Breast epithelium (tissue), 4 donors: ENCODE results near the gene GSDMA. TPM values are rescaled to one million over a fixed set of nuclear protein-coding genes. Genes with fewer than 3 reads are reported as not detected.

Experiments
- DNase-seq, 2 donors: peaks; one replicate each; pipeline ENCODE4 v3.0.0-alpha.2; 2019; ENCODE audit warnings: low spot score in 2 of 2
- H3K27ac ChIP-seq, 2 donors: fragments of 200-600 bp; sonication (generic) in 1 of 2; one replicate each; pipeline ENCODE4 v1.5.1; 2016 to 2019; ENCODE audit warnings: mild to moderate bottlenecking in 1 of 2
- H3K27me3 ChIP-seq, 2 donors: fragments of 200-600 bp; sonication (generic) in 1 of 2; one replicate each; pipeline versions ENCODE4 v1.5.1 to v1.6.0; 2017 to 2019; ENCODE audit warnings: control low read depth in 1 of 2, mild to moderate bottlenecking in 1 of 2
- H3K36me3 ChIP-seq: fragments of 200-600 bp; one replicate; pipeline ENCODE4 v1.5.1; 2019
- H3K4me1 ChIP-seq, 2 donors: fragments of 200-600 bp; sonication (generic); one replicate each; pipeline ENCODE4 v1.5.1; 2016 to 2019; ENCODE audit warnings: control low read depth in 1 of 2
- H3K4me3 ChIP-seq, 3 donors: fragments of 200-600 bp; sonication (generic); 1 replicate in 2 of 3; 2 replicates in 1 of 3; pipeline ENCODE4 v1.5.1; 2016 to 2019; ENCODE audit warnings: mild to moderate bottlenecking in 3 of 3, moderate library complexity in 2 of 3
- H3K9me3 ChIP-seq, 2 donors: fragments of 200-600 bp; sonication (generic) in 1 of 2; one replicate each; pipeline ENCODE4 v1.5.1; 2016 to 2019; ENCODE audit warnings: control low read depth in 1 of 2
- POLR2A ChIP-seq: fragments of 450-650 bp; IDR thresholded peaks from one replicate; pipeline ENCODE4 v1.6.1; 2016; ENCODE audit warnings: antibody characterized with exemption, mild to moderate bottlenecking, moderate library complexity
- POLR2AphosphoS5 ChIP-seq, 3 donors: sonication (generic); formaldehyde crosslinking; IDR thresholded peaks; one replicate each; pipeline ENCODE4 v1.6.1; 2017; ENCODE audit warnings: antibody characterized with exemption in 3 of 3
- intact Hi-C: fragments of 100-400 bp; cut with DNase I; formaldehyde crosslinking; loops from one replicate; pipeline ENCODE4 v1.15.1; 2023; ENCODE audit warnings: low total_unique reads
- total RNA-seq, 3 donors: library from RNA; depleted of rRNA; stranded (reverse); fragments of >200 nt; gene quantifications; one replicate each; pipeline ENCODE4 v1.1.0, GENCODE V29; 2016
- TF ChIP-seq, protein P1 (sequence below), 3 donors: fragments of 450-650 bp; IDR thresholded peaks; one replicate each; pipeline ENCODE4 v1.5.1; 2016 to 2017; ENCODE audit warnings: antibody characterized with exemption in 3 of 3, mild to moderate bottlenecking in 3 of 3, moderate library complexity in 3 of 3

The GSDMA gene
- total RNA-seq, 3 donors from 2014 or later, result 0.44 to 3.4 TPM; not detected in 1

DNA sequence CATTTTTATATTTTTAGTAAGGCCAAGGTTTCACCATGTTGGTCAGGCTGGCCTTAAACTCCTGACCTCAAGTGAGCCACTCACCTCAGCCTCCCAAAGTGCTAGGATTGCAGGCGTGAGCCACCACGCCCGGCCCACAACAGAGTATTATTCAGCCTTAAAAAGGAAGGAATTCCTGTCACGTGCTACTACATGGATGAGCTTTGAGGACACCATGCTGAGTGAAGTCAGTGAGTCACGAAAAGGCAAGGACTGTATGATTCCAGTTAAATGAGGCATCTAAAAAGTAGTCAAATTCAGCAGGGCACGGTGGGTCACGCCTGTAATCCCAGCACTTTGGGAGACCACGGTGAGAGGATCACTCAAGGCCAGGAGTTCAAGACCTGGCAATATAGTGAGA, 62.1 kb downstream of the GSDMA start:
- H3K9me3 ChIP-seq, result no peaks in the 10 kb centered on the region
- H3K4me1 ChIP-seq, result peaks cover 11 to 47% of the 10 kb centered on the region in 2 donors
- H3K27me3 ChIP-seq, result no peaks in the 10 kb centered on the region
- H3K36me3 ChIP-seq, result no peaks in the 10 kb centered on the region
- H3K27ac ChIP-seq, result peak overlapping the region; percentile 81 to 92
- DNase-seq, result no peak
- no peak overlapping the region for H3K4me3 ChIP-seq
- TF ChIP-seq POLR2A, result no peak
- intact Hi-C loops, result no loop called here

DNA sequence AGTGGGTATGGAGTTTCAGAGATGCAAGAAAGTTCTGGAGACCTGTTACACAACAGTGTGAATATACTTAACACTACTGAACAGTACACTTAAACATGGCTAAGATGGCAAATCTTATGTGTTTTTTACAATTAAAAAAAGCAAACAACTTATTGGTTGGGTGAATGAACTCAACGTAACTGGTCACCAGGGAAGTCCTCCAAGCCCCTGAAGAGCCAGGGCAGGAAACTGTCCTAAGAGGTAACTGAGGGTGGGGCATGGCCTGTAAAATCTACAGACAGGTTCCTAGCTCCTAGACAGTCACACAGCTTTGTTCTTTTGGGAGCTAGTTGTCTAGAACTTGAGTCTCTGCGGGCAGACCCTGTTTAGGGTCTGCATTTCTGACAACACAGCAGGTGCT, 62.8 kb downstream of the GSDMA start:
- intact Hi-C loops, result no loop called here
- Histone ChIP-seq H3K27ac (peak overlapping the region; percentile 81 to 92), H3K4me3 (no peak overlapping the region), H3K4me1 (peaks cover 11 to 47% of the 10 kb centered on the region in 2 donors), H3K36me3 (no peaks in the 10 kb centered on the region), H3K27me3 (no peaks in the 10 kb centered on the region), H3K9me3 (no peaks in the 10 kb centered on the region)
- no peak for TF ChIP-seq POLR2AphosphoS5 (IDR thresholded peaks at IDR 0.05)
- TF ChIP-seq, protein P1, sequence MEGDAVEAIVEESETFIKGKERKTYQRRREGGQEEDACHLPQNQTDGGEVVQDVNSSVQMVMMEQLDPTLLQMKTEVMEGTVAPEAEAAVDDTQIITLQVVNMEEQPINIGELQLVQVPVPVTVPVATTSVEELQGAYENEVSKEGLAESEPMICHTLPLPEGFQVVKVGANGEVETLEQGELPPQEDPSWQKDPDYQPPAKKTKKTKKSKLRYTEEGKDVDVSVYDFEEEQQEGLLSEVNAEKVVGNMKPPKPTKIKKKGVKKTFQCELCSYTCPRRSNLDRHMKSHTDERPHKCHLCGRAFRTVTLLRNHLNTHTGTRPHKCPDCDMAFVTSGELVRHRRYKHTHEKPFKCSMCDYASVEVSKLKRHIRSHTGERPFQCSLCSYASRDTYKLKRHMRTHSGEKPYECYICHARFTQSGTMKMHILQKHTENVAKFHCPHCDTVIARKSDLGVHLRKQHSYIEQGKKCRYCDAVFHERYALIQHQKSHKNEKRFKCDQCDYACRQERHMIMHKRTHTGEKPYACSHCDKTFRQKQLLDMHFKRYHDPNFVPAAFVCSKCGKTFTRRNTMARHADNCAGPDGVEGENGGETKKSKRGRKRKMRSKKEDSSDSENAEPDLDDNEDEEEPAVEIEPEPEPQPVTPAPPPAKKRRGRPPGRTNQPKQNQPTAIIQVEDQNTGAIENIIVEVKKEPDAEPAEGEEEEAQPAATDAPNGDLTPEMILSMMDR (IDR thresholded peaks at IDR 0.05), result no peak
- TF ChIP-seq POLR2A, result no peak
- no peak for DNase-seq

DNA sequence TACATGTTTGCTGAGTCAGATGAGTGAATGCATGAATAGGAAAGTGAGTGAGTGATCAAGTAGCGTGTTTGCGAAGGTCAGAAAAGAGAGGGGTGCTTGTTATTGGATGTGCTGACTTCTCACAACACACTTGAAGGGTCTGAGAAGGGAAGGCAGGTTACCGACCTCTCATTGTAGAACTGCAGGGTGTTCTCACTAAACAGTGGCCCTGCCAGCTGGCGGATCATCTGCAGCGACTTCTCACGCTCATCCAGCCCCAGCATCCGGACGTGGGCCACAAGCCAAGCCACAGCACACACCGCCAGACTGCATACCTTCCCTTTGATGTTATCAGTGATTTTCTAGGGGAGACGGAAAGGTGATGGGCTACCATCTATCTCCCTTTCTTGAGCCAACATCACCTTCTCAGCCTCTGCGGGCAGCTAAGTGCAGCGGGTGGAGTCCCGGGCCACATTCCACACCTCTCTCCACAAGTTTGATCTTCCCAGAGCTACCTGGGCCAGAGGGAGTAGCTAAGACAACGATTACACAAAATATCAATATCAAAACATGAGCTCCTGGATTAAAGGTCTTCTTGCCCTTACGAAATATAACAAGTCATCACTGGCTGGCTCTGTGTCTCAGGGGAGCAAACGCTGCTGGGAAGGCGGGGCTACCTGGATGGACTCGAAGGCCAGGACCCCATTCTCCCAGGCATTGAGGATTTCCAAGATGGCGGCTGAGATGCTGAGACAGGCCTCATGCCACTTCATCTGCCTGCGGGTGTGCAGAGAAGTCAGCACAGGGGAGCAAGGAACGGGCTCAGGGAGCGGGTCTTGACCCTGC, 63.4 kb downstream of the GSDMA start:
- Histone ChIP-seq H3K9me3 (no peaks in the 10 kb centered on the region), H3K27ac (peak overlapping the region; percentile 81 to 92), H3K4me1 (peaks cover 11 to 43% of the 10 kb centered on the region in 2 donors), H3K27me3 (no peaks in the 10 kb centered on the region), H3K4me3 (peak overlapping the region in 1 of 3 donors; percentile 19), H3K36me3 (no peaks in the 10 kb centered on the region)
- TF ChIP-seq POLR2A, result no peak
- no peak for TF ChIP-seq POLR2AphosphoS5 (IDR thresholded peaks at IDR 0.05)
- TF ChIP-seq, protein P1 (IDR thresholded peaks at IDR 0.05), result no peak
- intact Hi-C loops, result no loop called here
- DNase-seq, result peak in 1 of 2 donors; percentile 71

DNA sequence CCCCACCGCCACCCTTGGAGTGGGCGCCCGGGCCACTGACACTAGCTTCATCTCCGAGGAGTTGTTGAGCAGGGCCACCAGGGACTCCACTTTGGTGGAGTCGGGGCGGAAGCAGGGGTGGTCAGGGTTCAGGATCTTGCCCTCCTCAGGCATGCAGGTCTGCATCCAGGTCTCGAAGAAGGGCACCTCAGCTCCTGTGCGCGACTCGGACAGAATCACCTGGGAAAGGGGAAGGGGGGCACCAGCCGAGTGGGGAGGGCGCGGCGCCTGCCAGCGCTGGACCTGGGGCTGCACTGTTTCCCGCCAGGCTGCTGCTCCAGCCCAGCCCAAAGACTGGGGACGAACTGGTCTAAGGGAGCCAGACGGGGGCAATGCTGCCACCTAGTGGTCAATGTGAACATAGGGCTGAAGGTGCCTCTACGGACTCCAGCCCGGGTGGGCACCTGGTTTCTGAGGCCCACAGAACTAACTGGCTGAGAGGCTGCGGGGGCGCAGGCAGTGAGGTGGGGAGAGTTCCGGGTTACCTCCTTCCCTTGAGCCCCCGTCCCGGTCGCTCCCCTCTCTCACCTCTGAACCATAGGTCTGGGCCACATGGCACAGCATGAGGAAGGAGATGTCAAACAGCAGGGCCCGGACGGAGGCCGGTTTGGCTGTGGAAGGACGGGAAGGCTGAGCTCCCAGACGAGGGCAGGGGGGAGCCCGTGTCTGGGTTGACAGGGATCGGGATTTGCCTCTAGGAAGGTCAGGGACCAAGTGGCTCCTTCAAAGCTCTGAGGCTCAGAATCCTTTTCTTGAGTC, 64.2 kb downstream of the GSDMA start:
- no peaks in the 10 kb centered on the region for H3K27me3 ChIP-seq
- intact Hi-C loops, result no loop called here
- H3K9me3 ChIP-seq, result no peaks in the 10 kb centered on the region
- no peaks in the 10 kb centered on the region for H3K36me3 ChIP-seq
- TF ChIP-seq, protein P1 (IDR thresholded peaks at IDR 0.05), result peak; percentile 79 to 92 (median 87)
- peak in 2 of 3 donors; percentile 23 to 49 for TF ChIP-seq POLR2AphosphoS5 (IDR thresholded peaks at IDR 0.05)
- TF ChIP-seq POLR2A, result no peak
- H3K4me3 ChIP-seq, result peak overlapping the region in 1 of 3 donors; percentile 19
- DNase-seq, result peak; percentile 78 to 85
- H3K4me1 ChIP-seq, result peaks cover 11 to 37% of the 10 kb centered on the region in 2 donors
- H3K27ac ChIP-seq, result peak overlapping the region; percentile 81 to 92

Other genes starting within 250 kb of the GSDMA start
- gene MIEN1, start 232.5 kb upstream of the GSDMA start, total RNA-seq, result 10 to 100 TPM; 50.7 to 68.2 (median 61.6) TPM
- 10 to 100 TPM in 2 of 3 donors, not detected in 1; 27.9 to 69.2 TPM for gene GRB7, start 225.1 kb upstream of the GSDMA start, total RNA-seq
- gene IKZF3, start 98.7 kb upstream of the GSDMA start, total RNA-seq, result 1 to 10 TPM; 1.8 to 4.8 (median 2.3) TPM
- gene ZPBP2, start 94.8 kb upstream of the GSDMA start, total RNA-seq, result not detected
- gene GSDMB, start 44.4 kb upstream of the GSDMA start, total RNA-seq, result 10 to 100 TPM in 2 of 3 donors, 1 to 10 TPM in 1; 9.1 to 19.0 (median 15.8) TPM
- gene ORMDL3, start 35.4 kb upstream of the GSDMA start, total RNA-seq, result 100 to 1,000 TPM in 2 of 3 donors, 10 to 100 TPM in 1; 90.5 to 158 (median 104) TPM
- 1 to 10 TPM in 1 of 3 donors, not detected in 2; 1.2 TPM for gene LRRC3C, start 35.3 kb upstream of the GSDMA start, total RNA-seq
- 10 to 100 TPM; 79.4 to 83.0 (median 81.0) TPM for gene PSMD3, start 17.8 kb downstream of the GSDMA start, total RNA-seq
- gene CSF3, start 52.4 kb downstream of the GSDMA start, total RNA-seq, result 10 to 100 TPM in 1 of 3 donors, under 1 TPM in 1, not detected in 1; 0.32 to 13.0 TPM
- gene MED24, start 91.4 kb downstream of the GSDMA start, total RNA-seq, result 10 to 100 TPM; 50.7 to 74.7 (median 59.7) TPM
- gene THRA, start 100.0 kb downstream of the GSDMA start, total RNA-seq, result 10 to 100 TPM; 41.6 to 61.0 (median 48.1) TPM
- gene NR1D1, start 137.6 kb downstream of the GSDMA start, total RNA-seq, result 10 to 100 TPM in 1 of 3 donors, 1 to 10 TPM in 2; 8.8 to 10.5 (median 9.2) TPM
- 10 to 100 TPM; 49.3 to 79.3 (median 78.2) TPM for gene MSL1, start 159.0 kb downstream of the GSDMA start, total RNA-seq
- gene CASC3, start 177.5 kb downstream of the GSDMA start, total RNA-seq, result 10 to 100 TPM; 57.4 to 67.0 (median 65.1) TPM
- gene RAPGEFL1, start 214.5 kb downstream of the GSDMA start, total RNA-seq, result 10 to 100 TPM in 1 of 3 donors, 1 to 10 TPM in 2; 3.2 to 10.8 (median 5.0) TPM